HEK293 (cell line): ENCODE measurements around the gene ANKRD33.

ENCODE experiments used
- CTCF ChIA-PET: fragments of 350-600 bp; formaldehyde crosslinking; extraction: SDS; loops from one replicate; lab custom pipeline; 2021; ENCODE audit warnings: antibody characterized with exemption; lab: Yijun Ruan, JAX
- POLR2A ChIA-PET: fragments of 300-600 bp; formaldehyde crosslinking; extraction: SDS; loops from one replicate; lab custom pipeline; 2020; ENCODE audit warnings: antibody characterized with exemption, inconsistent platforms; lab: Yijun Ruan, JAX
- H3K27ac ChIP-seq: fragments of 200-500 bp; sonication (Bioruptor generic); 2 replicates; pipeline ENCODE4 v1.5.1; 2014; ENCODE audit warnings: low read depth, low read length, control low read depth, inconsistent platforms; ENCODE audit errors: extremely low read depth
- H3K36me3 ChIP-seq, 2 experiments: fragments of 200-500 bp in 1 of 2; sonication (Bioruptor generic) in 1 of 2; 1 replicate in 1 of 2; 2 replicates in 1 of 2; pipeline ENCODE4 v1.5.1; 2014 to 2017; ENCODE audit warnings: inconsistent platforms in 2 of 2, low read length in 2 of 2; ENCODE audit not compliant: control insufficient read depth in 2 of 2, insufficient read depth in 1 of 2
- H3K4me1 ChIP-seq: fragments of 200-500 bp; sonication (Bioruptor generic); 2 replicates; pipeline ENCODE4 v1.5.1; 2014; ENCODE audit warnings: mild to moderate bottlenecking, low read length, inconsistent platforms; ENCODE audit not compliant: control insufficient read depth, insufficient read depth
- H3K4me3 ChIP-seq: 2 replicates; pipeline ENCODE4 v1.5.1; 2011; ENCODE audit warnings: low read depth, mild to moderate bottlenecking, control low read depth, low read length, moderate library complexity
- H3K9me3 ChIP-seq: fragments of 200-500 bp; sonication (Bioruptor generic); 2 replicates; pipeline ENCODE4 v1.5.1; 2014; ENCODE audit warnings: low read depth, low read length, inconsistent platforms; ENCODE audit not compliant: control insufficient read depth, insufficient read depth
- HOXD13 ChIP-seq: sonication (generic); formaldehyde crosslinking; IDR thresholded peaks from 2 replicates; pipeline ENCODE4 v1.8.0; 2022; ENCODE audit warnings: missing genetic modification reagents, borderline replicate concordance
- MEIS1 ChIP-seq: sonication (generic); formaldehyde crosslinking; IDR thresholded peaks from 2 replicates; pipeline ENCODE4 v1.8.1; 2022; ENCODE audit warnings: missing genetic modification reagents, mild to moderate bottlenecking, borderline replicate concordance
- PRDM1 ChIP-seq: fragments of 450-650 bp; formaldehyde crosslinking; IDR thresholded peaks from 2 replicates; pipeline ENCODE4; 2016; ENCODE audit warnings: missing biosample characterization, missing genetic modification characterization
- ZEB2 ChIP-seq: fragments of 450-650 bp; formaldehyde crosslinking; IDR thresholded peaks from 2 replicates; pipeline ENCODE4 v1.5.1; 2016; ENCODE audit warnings: missing biosample characterization, missing genetic modification characterization
- ZFP3 ChIP-seq: fragments of 450-650 bp; formaldehyde crosslinking; IDR thresholded peaks from 2 replicates; pipeline ENCODE4 v1.5.1; 2016; ENCODE audit warnings: low read depth, missing biosample characterization, missing genetic modification characterization
- ZNF19 ChIP-seq: fragments of 450-650 bp; formaldehyde crosslinking; IDR thresholded peaks from 2 replicates; pipeline ENCODE4; 2016; ENCODE audit warnings: missing biosample characterization, missing genetic modification characterization, low read depth
- ZNF391 ChIP-seq: fragments of 450-650 bp; formaldehyde crosslinking; IDR thresholded peaks from 2 replicates; pipeline ENCODE4 v1.5.1; 2016; ENCODE audit warnings: low read depth, missing biosample characterization, missing genetic modification characterization, borderline replicate concordance
- ZNF433 ChIP-seq: fragments of 450-650 bp; formaldehyde crosslinking; IDR thresholded peaks from 2 replicates; pipeline ENCODE4 v1.5.1; 2016; ENCODE audit warnings: missing biosample characterization, missing genetic modification characterization, low read depth
- ZNF501 ChIP-seq: fragments of 450-650 bp; formaldehyde crosslinking; IDR thresholded peaks from 2 replicates; pipeline ENCODE4 v1.5.1; 2016; ENCODE audit warnings: missing biosample characterization, missing genetic modification characterization
- ZNF530 ChIP-seq: fragments of 450-650 bp; formaldehyde crosslinking; IDR thresholded peaks from 2 replicates; pipeline ENCODE4 v1.5.1; 2016; ENCODE audit warnings: low read depth, missing biosample characterization, missing genetic modification characterization
- ZNF549 ChIP-seq: fragments of 450-650 bp; IDR thresholded peaks from 2 replicates; pipeline ENCODE4 v1.5.1; 2018; ENCODE audit warnings: missing biosample characterization, missing genetic modification characterization, mild to moderate bottlenecking, inconsistent platforms, moderate library complexity
- ZNF580 ChIP-seq: fragments of 450-650 bp; formaldehyde crosslinking; IDR thresholded peaks from 2 replicates; pipeline ENCODE4 v1.5.1; 2016; ENCODE audit warnings: missing biosample characterization, missing genetic modification characterization
- ZNF600 ChIP-seq: fragments of 450-650 bp; formaldehyde crosslinking; IDR thresholded peaks from 2 replicates; pipeline ENCODE4 v1.5.1; 2016; ENCODE audit warnings: missing biosample characterization, missing genetic modification characterization
- ZNF626 ChIP-seq: fragments of 450-650 bp; sonication (Bioruptor Pico); formaldehyde crosslinking; IDR thresholded peaks from 2 replicates; pipeline ENCODE4 v1.5.1; 2018; ENCODE audit warnings: missing biosample characterization, missing genetic modification characterization, inconsistent platforms
- ZNF664 ChIP-seq: fragments of 450-650 bp; formaldehyde crosslinking; IDR thresholded peaks from 2 replicates; pipeline ENCODE4 v1.5.1; 2016; ENCODE audit warnings: missing biosample characterization, missing genetic modification characterization
- ZNF704 ChIP-seq: fragments of 450-650 bp; formaldehyde crosslinking; IDR thresholded peaks from 2 replicates; pipeline ENCODE4 v1.5.1; 2016; ENCODE audit warnings: missing biosample characterization, missing genetic modification characterization
- ZNF777 ChIP-seq: fragments of 450-650 bp; formaldehyde crosslinking; IDR thresholded peaks from 2 replicates; pipeline ENCODE4 v1.5.1; 2017; ENCODE audit warnings: missing biosample characterization, missing genetic modification characterization, borderline replicate concordance
- TF ChIP-seq, protein P1 (sequence below): fragments of 450-650 bp; formaldehyde crosslinking; conservative IDR thresholded peaks from 2 replicates; pipeline ENCODE4 v1.5.1; 2016; ENCODE audit warnings: low read depth, missing biosample characterization, missing genetic modification characterization

The ANKRD33 gene

DNA sequence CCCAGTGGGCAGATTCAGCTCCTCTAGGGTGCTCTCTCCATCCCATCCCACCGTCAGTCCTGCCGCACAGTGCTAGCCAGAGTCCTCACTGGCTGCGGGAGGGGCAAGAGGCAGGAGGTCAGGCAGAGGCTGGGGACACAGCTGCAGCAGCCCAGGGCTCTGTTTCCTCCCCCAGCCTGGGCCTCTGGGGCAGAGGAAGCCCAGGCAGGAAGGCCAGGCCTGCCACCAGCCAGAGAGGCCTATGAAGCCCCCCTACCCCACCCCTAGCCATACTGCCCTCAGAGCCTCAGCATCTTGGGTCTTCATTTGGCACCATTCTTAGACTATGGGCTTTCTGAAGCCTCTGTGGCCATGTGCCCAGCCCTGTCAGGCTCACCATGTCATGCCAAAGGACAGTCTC lies 22.8 kb downstream of the ANKRD33 start:
- POLR2A ChIA-PET, result no interaction called here
- Histone ChIP-seq H3K27ac (no peak overlapping the region), H3K4me1 (no peaks in the 10 kb centered on the region), H3K36me3 (peaks cover 0 to 5% of the 10 kb centered on the region in 2 experiments; a peak in 1 of 3 replicates), H3K4me3 (no peak overlapping the region), H3K9me3 (no peaks in the 10 kb centered on the region)
- CTCF ChIA-PET, result interaction anchor here (0.6 to 1.9 kb wide), 4 partner anchors 12 to 71 kb away, joined by 3 to 11 read pairs (median 4); no protein-coding TSS in a partner anchor
- TF ChIP-seq PRDM1 (tag by site-specific recombination) (no peak), ZNF391 (tag by site-specific recombination) (no peak), ZNF530 (tag by site-specific recombination) (no peak), ZNF600 (no peak), ZNF777 (tag by site-specific recombination) (no peak), ZFP3 (tag by site-specific recombination) (no peak), ZNF19 (tag by site-specific recombination) (no peak)

- no peak for TF ChIP-seq ZNF580 (tag by site-specific recombination)
- no peak for TF ChIP-seq ZNF549 (tag by site-specific recombination)
- TF ChIP-seq ZNF664, result no peak
- no peak for TF ChIP-seq ZNF501
- TF ChIP-seq ZNF626, result no peak
- TF ChIP-seq ZNF433 (tag by site-specific recombination), result no peak
- TF ChIP-seq ZNF704 (tag by site-specific recombination), result no peak
- no peak for TF ChIP-seq MEIS1 (CRISPR knock-in tag)
- no peak for TF ChIP-seq HOXD13
- no peak for TF ChIP-seq ZEB2 (tag by site-specific recombination)
- TF ChIP-seq, protein P1, sequence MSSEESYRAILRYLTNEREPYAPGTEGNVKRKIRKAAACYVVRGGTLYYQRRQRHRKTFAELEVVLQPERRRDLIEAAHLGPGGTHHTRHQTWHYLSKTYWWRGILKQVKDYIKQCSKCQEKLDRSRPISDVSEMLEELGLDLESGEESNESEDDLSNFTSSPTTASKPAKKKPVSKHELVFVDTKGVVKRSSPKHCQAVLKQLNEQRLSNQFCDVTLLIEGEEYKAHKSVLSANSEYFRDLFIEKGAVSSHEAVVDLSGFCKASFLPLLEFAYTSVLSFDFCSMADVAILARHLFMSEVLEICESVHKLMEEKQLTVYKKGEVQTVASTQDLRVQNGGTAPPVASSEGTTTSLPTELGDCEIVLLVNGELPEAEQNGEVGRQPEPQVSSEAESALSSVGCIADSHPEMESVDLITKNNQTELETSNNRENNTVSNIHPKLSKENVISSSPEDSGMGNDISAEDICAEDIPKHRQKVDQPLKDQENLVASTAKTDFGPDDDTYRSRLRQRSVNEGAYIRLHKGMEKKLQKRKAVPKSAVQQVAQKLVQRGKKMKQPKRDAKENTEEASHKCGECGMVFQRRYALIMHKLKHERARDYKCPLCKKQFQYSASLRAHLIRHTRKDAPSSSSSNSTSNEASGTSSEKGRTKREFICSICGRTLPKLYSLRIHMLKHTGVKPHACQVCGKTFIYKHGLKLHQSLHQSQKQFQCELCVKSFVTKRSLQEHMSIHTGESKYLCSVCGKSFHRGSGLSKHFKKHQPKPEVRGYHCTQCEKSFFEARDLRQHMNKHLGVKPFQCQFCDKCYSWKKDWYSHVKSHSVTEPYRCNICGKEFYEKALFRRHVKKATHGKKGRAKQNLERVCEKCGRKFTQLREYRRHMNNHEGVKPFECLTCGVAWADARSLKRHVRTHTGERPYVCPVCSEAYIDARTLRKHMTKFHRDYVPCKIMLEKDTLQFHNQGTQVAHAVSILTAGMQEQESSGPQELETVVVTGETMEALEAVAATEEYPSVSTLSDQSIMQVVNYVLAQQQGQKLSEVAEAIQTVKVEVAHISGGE (tag by site-specific recombination), result no peak
- TF ChIP-seq, all 188 proteins: peak for 0
- ChIA-PET POLR2A (no interaction called here), CTCF (interaction anchor here (0.6 to 3.3 kb wide), 6 partner anchors 11 to 70 kb away, joined by 3 to 40 read pairs (median 4); partner anchors contain the start of gene ANKRD33)
- H3K36me3 ChIP-seq, result peaks cover 0 to 10% of the 10 kb centered on the region in 2 experiments; a peak in 1 of 3 replicates
- H3K4me1 ChIP-seq, result no peaks in the 10 kb centered on the region
- no peak overlapping the region for H3K27ac ChIP-seq
- H3K4me3 ChIP-seq, result no peak overlapping the region
- no peaks in the 10 kb centered on the region for H3K9me3 ChIP-seq
Measured at GRCh38 chr12:51911307-51911706, 23.4 kb downstream of the ANKRD33 start.
